Measurements from ENCODE around the gene DLG5.

The DLG5 gene

DNA sequence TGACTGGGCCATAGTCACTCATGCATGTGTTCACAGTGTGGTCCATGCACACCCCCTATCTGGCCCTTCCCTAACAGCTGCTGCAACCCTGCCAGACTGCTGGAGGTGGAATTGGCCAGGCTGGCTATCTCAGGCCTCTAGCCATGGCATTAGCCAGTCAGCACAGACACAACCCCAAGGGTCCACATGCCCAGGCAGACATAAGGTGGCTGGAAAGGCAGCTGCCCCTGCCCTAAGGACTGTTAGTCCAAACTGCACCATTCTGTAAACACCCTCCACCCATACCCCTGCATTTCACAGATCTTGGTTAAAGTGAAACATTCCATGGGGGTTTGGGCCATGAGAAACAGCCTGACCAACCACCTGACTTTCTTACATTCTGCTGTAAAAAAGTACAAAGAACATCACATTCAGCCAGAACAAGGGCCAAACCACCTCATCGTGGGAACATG, 151.6 kb downstream of the DLG5 start:
- no peak for TF ChIP-seq SIN3A (IDR thresholded peaks at IDR 0.05; ENCODE audit: borderline replicate concordance, insufficient read depth, low read length)
- TF ChIP-seq, protein P1, sequence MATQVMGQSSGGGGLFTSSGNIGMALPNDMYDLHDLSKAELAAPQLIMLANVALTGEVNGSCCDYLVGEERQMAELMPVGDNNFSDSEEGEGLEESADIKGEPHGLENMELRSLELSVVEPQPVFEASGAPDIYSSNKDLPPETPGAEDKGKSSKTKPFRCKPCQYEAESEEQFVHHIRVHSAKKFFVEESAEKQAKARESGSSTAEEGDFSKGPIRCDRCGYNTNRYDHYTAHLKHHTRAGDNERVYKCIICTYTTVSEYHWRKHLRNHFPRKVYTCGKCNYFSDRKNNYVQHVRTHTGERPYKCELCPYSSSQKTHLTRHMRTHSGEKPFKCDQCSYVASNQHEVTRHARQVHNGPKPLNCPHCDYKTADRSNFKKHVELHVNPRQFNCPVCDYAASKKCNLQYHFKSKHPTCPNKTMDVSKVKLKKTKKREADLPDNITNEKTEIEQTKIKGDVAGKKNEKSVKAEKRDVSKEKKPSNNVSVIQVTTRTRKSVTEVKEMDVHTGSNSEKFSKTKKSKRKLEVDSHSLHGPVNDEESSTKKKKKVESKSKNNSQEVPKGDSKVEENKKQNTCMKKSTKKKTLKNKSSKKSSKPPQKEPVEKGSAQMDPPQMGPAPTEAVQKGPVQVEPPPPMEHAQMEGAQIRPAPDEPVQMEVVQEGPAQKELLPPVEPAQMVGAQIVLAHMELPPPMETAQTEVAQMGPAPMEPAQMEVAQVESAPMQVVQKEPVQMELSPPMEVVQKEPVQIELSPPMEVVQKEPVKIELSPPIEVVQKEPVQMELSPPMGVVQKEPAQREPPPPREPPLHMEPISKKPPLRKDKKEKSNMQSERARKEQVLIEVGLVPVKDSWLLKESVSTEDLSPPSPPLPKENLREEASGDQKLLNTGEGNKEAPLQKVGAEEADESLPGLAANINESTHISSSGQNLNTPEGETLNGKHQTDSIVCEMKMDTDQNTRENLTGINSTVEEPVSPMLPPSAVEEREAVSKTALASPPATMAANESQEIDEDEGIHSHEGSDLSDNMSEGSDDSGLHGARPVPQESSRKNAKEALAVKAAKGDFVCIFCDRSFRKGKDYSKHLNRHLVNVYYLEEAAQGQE (IDR thresholded peaks at IDR 0.05; ENCODE audit: insufficient read depth in 1 of 2, low read depth in 2 of 2, low read length in 2 of 2) = no peak
- no peak for TF ChIP-seq POLR2AphosphoS5 (IDR thresholded peaks at IDR 0.05; ENCODE audit: low read depth, low read length)
- TF ChIP-seq TAF1 (IDR thresholded peaks at IDR 0.05; ENCODE audit: borderline replicate concordance, insufficient read depth, low read length) = no peak
- TF ChIP-seq FOXP2 (optimal IDR thresholded peaks at IDR 0.05; ENCODE audit: borderline replicate concordance, extremely low read depth, extremely low read length, insufficient read depth) = no peak

- TF ChIP-seq, protein P1 (IDR thresholded peaks at IDR 0.05; ENCODE audit: insufficient read depth in 1 of 2, low read depth in 2 of 2, low read length in 2 of 2) = no peak
- TF ChIP-seq POLR2AphosphoS5 (IDR thresholded peaks at IDR 0.05; ENCODE audit: low read depth, low read length) (no peak), TAF1 (IDR thresholded peaks at IDR 0.05; ENCODE audit: borderline replicate concordance, insufficient read depth, low read length) (no peak), SIN3A (IDR thresholded peaks at IDR 0.05; ENCODE audit: borderline replicate concordance, insufficient read depth, low read length) (no peak), FOXP2 (optimal IDR thresholded peaks at IDR 0.05; ENCODE audit: borderline replicate concordance, extremely low read depth, extremely low read length, insufficient read depth) (no peak)
These were observed 152.7 kb downstream of the DLG5 start for GRCh38 chr10:77773631-77774426.

DNA sequence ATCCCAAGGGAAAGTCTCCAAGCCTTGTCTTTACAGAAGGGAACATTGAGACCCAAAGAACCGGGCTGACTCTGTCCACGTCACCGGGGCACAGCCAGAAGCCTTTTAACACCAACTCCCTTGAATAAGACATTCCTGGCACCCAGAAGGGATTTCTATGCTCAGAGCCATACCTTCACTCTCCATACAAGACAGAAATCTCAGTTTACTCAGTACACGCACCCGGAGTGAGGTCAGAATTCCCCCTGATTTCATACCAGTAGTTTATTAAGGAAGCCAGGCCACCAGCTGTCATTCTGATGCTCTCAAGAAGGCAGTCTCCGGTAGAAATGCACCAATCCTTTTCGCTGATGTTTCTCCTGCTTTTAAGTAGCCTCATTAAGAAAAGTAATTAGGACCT, 154.7 kb downstream of the DLG5 start:
- TF ChIP-seq, protein P1 (IDR thresholded peaks at IDR 0.05; ENCODE audit: insufficient read depth in 1 of 2, low read depth in 2 of 2, low read length in 2 of 2) = no peak
- TF ChIP-seq SIN3A (IDR thresholded peaks at IDR 0.05; ENCODE audit: borderline replicate concordance, insufficient read depth, low read length) (no peak), TAF1 (IDR thresholded peaks at IDR 0.05; ENCODE audit: borderline replicate concordance, insufficient read depth, low read length) (no peak), POLR2AphosphoS5 (IDR thresholded peaks at IDR 0.05; ENCODE audit: low read depth, low read length) (no peak), FOXP2 (optimal IDR thresholded peaks at IDR 0.05; ENCODE audit: borderline replicate concordance, extremely low read depth, extremely low read length, insufficient read depth) (no peak)

DNA sequence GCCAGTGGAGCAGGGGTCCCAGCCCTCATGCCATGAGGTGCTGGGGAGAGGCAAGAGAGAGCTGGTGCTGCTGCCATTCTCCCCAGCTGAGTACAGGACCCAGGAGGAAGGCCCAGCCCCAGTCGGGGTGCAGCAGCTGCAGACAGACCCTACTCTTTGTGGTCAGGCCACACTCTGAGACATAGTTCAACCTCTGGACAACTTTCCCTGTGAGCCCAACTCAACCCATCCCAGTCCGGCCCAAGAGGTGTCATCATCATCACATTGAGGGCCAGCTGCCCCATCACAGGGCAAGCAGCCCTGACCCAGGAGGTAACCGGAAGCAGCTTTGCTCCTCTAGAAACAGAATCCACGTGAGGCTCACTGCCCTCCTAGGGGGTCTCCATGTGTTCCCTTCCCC, 155.1 kb downstream of the DLG5 start:
- TF ChIP-seq FOXP2 (optimal IDR thresholded peaks at IDR 0.05; ENCODE audit: borderline replicate concordance, extremely low read depth, extremely low read length, insufficient read depth) = no peak
- TF ChIP-seq SIN3A (IDR thresholded peaks at IDR 0.05; ENCODE audit: borderline replicate concordance, insufficient read depth, low read length) = no peak
- no peak for TF ChIP-seq POLR2AphosphoS5 (IDR thresholded peaks at IDR 0.05; ENCODE audit: low read depth, low read length)
- TF ChIP-seq, protein P1 (IDR thresholded peaks at IDR 0.05; ENCODE audit: insufficient read depth in 1 of 2, low read depth in 2 of 2, low read length in 2 of 2) = no peak
- TF ChIP-seq TAF1 (IDR thresholded peaks at IDR 0.05; ENCODE audit: borderline replicate concordance, insufficient read depth, low read length) = no peak

Data from PFSK-1 (cell line).